B cell (primary cell): Measurements from ENCODE around the gene CNOT4. TPM values are rescaled to one million over a fixed set of nuclear protein-coding genes. Genes with fewer than 3 reads are reported as not detected.
"Not testable (repeated sequence)": the region's sequence is repeated elsewhere in the genome, so short reads cannot be mapped to it uniquely, and the experiment has no call there.

Source experiments
- ATAC-seq: fragments of 200-7000 bp; cut with Tn5 transposase; one replicate; pipeline ENCODE4 v1.10.0; 2021; ENCODE audit warnings: low read depth, mild to moderate bottlenecking, moderate number of reproducible peaks, moderate library complexity
- CTCF ChIA-PET: fragments of 350-600 bp; sonication (Branson Sonifier 250); formaldehyde crosslinking; loops from one replicate; lab custom pipeline; 2021; ENCODE audit warnings: antibody characterized with exemption, inconsistent platforms; lab: Charles Lee
- POLR2A ChIA-PET: fragments of 350-600 bp; sonication (Branson Sonifier 250); formaldehyde crosslinking; loops from one replicate; lab custom pipeline; 2021; ENCODE audit warnings: antibody characterized with exemption; lab: Charles Lee
- DNase-seq: peaks from one replicate; pipeline ENCODE4 v3.0.0; 2013
- H2AFZ ChIP-seq: 2 replicates; pipeline ENCODE4 v1.6.1; 2012; ENCODE audit warnings: mild to moderate bottlenecking, low read depth, low read length; ENCODE audit not compliant: insufficient read depth, poor library complexity, severe bottlenecking
- H3K27ac ChIP-seq, 2 donors: 1 replicate in 1 of 2; 2 replicates in 1 of 2; pipeline ENCODE4 v1.5.1; 2012 to 2013; ENCODE audit warnings: low read length in 2 of 2, mild to moderate bottlenecking in 2 of 2, moderate library complexity in 1 of 2
- H3K27me3 ChIP-seq, 4 experiments: fragments of 200-600 bp in 1 of 4; sonication (generic) in 1 of 4; replicated peaks in 1 of 4; 1 replicate in 2 of 4; 2 replicates in 2 of 4; pipeline versions ENCODE4 v1.6.1 to v1.7.0; 2013 to 2016; ENCODE audit warnings: low read length in 3 of 4, mild to moderate bottlenecking in 2 of 4, mixed read lengths in 1 of 4, moderate library complexity in 1 of 4; ENCODE audit not compliant: insufficient read depth in 4 of 4, control insufficient read depth in 3 of 4; ENCODE audit errors: control extremely low read depth in 1 of 4
- H3K36me3 ChIP-seq, 2 experiments: replicated peaks in 1 of 2; 1 replicate in 1 of 2; 2 replicates in 1 of 2; pipeline versions ENCODE4 v1.6.1 to v1.7.1; 2013; ENCODE audit warnings: low read length in 1 of 2; ENCODE audit not compliant: insufficient read depth in 2 of 2, control insufficient read depth in 1 of 2; ENCODE audit errors: control extremely low read depth in 1 of 2, extremely low read depth in 1 of 2
- H3K4me1 ChIP-seq, 2 donors: fragments of 200-600 bp in 1 of 2; sonication (generic) in 1 of 2; 1 replicate in 1 of 2; 2 replicates in 1 of 2; pipeline versions ENCODE4 v1.5.1 to v1.6.1; 2013 to 2017; ENCODE audit warnings: low read length in 2 of 2; ENCODE audit not compliant: control insufficient read depth in 2 of 2, insufficient read depth in 2 of 2
- H3K4me2 ChIP-seq: replicated peaks from 2 replicates; pipeline ENCODE3; 2012; ENCODE audit warnings: mild to moderate bottlenecking, low read depth, low read length; ENCODE audit not compliant: poor library complexity, severe bottlenecking
- H3K4me3 ChIP-seq, 5 experiments: fragments of 200-600 bp in 1 of 5; sonication (generic) in 1 of 5; 1 replicate in 3 of 5; 2 replicates in 2 of 5; pipeline versions ENCODE4 v1.5.1 to v1.7.0; 2011 to 2016; ENCODE audit warnings: low read length in 4 of 5, mild to moderate bottlenecking in 4 of 5, low read depth in 2 of 5, control low read depth in 1 of 5, moderate library complexity in 1 of 5; ENCODE audit not compliant: insufficient read depth in 1 of 5; ENCODE audit errors: control extremely low read depth in 1 of 5, extremely low read depth in 1 of 5
- H3K79me2 ChIP-seq: fragments of 200-600 bp; sonication (generic); one replicate; pipeline ENCODE4 v1.6.0; 2016; ENCODE audit warnings: low read length; ENCODE audit not compliant: control insufficient read depth, insufficient read depth
- H3K9ac ChIP-seq: fragments of 200-600 bp; sonication (generic); 2 replicates; pipeline ENCODE4 v1.6.1; 2017; ENCODE audit warnings: mild to moderate bottlenecking, low read length, moderate library complexity
- H3K9me3 ChIP-seq, 3 donors: one replicate each; pipeline versions ENCODE4 v1.6.1 to v1.7.1; 2013; ENCODE audit warnings: low read length in 2 of 3; ENCODE audit not compliant: control insufficient read depth in 2 of 3, insufficient read depth in 1 of 3; ENCODE audit errors: control extremely low read depth in 1 of 3
- H4K20me1 ChIP-seq: 2 replicates; pipeline ENCODE4 v1.6.0; 2012; ENCODE audit warnings: mild to moderate bottlenecking, low read length; ENCODE audit not compliant: insufficient read depth, control insufficient read depth, poor library complexity, severe bottlenecking
- H3K27ac Mint-ChIP-seq: one replicate; pipeline ENCODE4 v1.8.0; 2021; ENCODE audit warnings: mixed read lengths
- H3K27me3 Mint-ChIP-seq: one replicate; pipeline ENCODE4 v1.8.0; 2021; ENCODE audit warnings: mixed read lengths
- H3K4me1 Mint-ChIP-seq: one replicate; pipeline ENCODE4 v1.8.0; 2021; ENCODE audit warnings: mixed read lengths
- H3K4me3 Mint-ChIP-seq: one replicate; pipeline ENCODE4 v1.8.0; 2021; ENCODE audit warnings: mixed read lengths
- H3K9me3 Mint-ChIP-seq: one replicate; pipeline ENCODE4 v1.8.0; 2022; ENCODE audit warnings: mixed read lengths; ENCODE audit not compliant: insufficient read depth
- EZH2 ChIP-seq: IDR thresholded peaks from 2 replicates; pipeline ENCODE4 v1.6.1; 2012; ENCODE audit warnings: borderline replicate concordance, low read depth, mild to moderate bottlenecking, moderate library complexity, low read length; ENCODE audit not compliant: insufficient read depth, poor library complexity, severe bottlenecking
- WGBS: methylation state at CpG from one replicate; pipeline ENCODE4 v1.1.5; 2013; ENCODE audit warnings: missing lambda C conversion rate; ENCODE audit not compliant: insufficient coverage; 5-methylcytosine and 5-hydroxymethylcytosine counted together
- intact Hi-C: fragments of 100-400 bp; cut with micrococcal nuclease; formaldehyde crosslinking; loops from one replicate; pipeline ENCODE4 v1.10.0; 2022
- polyA plus RNA-seq: library from polyadenylated mRNA; depleted of rRNA; stranded (reverse); fragments of >200 nt; gene quantifications from 2 replicates; pipeline ENCODE4 v1.2.3, GENCODE V29; 2012
- total RNA-seq, 2 donors: library from RNA; stranded (reverse); fragments of 120-200 nt in 1 of 2; gene quantifications; 1 replicate in 1 of 2; 2 replicates in 1 of 2; pipeline versions ENCODE4 v1.2.3 to v1.2.4, GENCODE V29; 2013 to 2022
- TF ChIP-seq, protein P1 (sequence below): fragments of 200-600 bp; IDR thresholded peaks from one replicate; pipeline ENCODE4 v1.8.0; 2022; ENCODE audit warnings: antibody characterized with exemption, mild to moderate bottlenecking

CNOT4 gene
- total and polyA plus RNA-seq, 2 donors (not counting 1 experiment from before 2014, with no cell fraction given), result 9.8 to 52.1 TPM

DNA sequence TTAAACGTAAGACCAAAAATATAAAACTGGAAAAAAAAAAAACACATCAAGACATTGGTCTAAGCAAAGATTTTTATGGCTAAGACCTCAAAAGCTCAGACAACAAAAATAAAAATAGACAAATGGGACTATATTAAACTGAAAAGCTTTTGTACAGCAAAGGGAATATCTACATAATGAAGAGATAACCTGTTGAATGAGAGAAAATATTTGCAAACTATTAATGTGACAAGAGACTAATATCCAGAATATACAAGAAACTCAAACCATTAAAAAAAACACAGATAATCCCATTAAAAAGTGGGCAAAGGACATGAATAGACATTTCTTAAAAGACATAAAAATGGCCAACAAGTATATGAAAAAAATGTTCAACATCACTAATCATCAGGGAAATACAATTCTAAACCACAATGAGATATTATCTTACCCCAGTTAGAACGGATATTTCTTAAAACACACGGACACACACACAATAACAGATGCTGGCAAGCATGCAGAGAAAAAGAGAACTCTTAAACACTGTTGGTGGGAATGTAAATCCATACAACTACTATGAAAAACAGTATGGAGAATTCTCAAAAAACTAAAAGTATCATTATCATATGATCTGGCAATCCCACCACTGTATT is 28.8 kb downstream of the CNOT4 start:
- ATAC-seq (no peak), DNase-seq (no peak)
- Histone ChIP-seq H3K4me1 (no peaks in the 10 kb centered on the region), H3K9me3 (no peaks in the 10 kb centered on the region), H3K27me3 (no peaks in the 10 kb centered on the region), H3K4me2 (no peak overlapping the region), H3K79me2 (peaks cover 90% of the 10 kb centered on the region), H3K9ac (no peak overlapping the region), H4K20me1 (peaks cover 50% of the 10 kb centered on the region), H3K4me3 (no peak overlapping the region), H3K27ac (no peak overlapping the region), H3K36me3 (peaks cover 0 to 13% of the 10 kb centered on the region in 2 experiments), H2AFZ (no peak overlapping the region)
- no peaks in the 10 kb centered on the region for H3K27me3 Mint-ChIP-seq
- POLR2A ChIA-PET, result no interaction called here
- H3K27ac Mint-ChIP-seq, result no peak overlapping the region
- H3K4me3 Mint-ChIP-seq, result no peak overlapping the region
- intact Hi-C loops, result no loop called here
- no CpG with 5 or more reads among the region's 3 CpGs for WGBS
- TF ChIP-seq EZH2, result no peak
- TF ChIP-seq, protein P1, sequence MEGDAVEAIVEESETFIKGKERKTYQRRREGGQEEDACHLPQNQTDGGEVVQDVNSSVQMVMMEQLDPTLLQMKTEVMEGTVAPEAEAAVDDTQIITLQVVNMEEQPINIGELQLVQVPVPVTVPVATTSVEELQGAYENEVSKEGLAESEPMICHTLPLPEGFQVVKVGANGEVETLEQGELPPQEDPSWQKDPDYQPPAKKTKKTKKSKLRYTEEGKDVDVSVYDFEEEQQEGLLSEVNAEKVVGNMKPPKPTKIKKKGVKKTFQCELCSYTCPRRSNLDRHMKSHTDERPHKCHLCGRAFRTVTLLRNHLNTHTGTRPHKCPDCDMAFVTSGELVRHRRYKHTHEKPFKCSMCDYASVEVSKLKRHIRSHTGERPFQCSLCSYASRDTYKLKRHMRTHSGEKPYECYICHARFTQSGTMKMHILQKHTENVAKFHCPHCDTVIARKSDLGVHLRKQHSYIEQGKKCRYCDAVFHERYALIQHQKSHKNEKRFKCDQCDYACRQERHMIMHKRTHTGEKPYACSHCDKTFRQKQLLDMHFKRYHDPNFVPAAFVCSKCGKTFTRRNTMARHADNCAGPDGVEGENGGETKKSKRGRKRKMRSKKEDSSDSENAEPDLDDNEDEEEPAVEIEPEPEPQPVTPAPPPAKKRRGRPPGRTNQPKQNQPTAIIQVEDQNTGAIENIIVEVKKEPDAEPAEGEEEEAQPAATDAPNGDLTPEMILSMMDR, result no peak
- peaks cover 25% of the 10 kb centered on the region for H3K4me1 Mint-ChIP-seq
- no peaks in the 10 kb centered on the region for H3K9me3 Mint-ChIP-seq
- CTCF ChIA-PET, result no interaction called here

DNA sequence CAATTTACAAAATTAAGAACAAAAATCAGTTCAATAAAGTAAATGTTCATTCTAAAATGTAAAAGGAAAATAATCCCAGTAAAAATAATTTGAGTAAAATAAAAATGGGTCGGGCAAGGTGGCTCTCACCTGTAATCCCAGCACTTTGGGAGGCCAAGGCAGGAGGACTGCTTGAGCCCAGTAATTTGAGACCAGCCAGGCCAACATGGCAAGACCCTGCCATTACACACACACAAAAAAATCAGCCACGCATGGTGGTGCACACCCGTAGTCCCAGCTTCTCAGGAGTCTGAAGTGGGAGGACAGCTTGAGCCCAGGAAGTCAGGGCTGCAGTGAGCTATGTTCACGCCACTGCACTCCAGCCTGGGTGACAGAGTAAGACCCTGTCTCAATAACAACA is 34.4 kb downstream of the CNOT4 start:
- no peak overlapping the region for H3K27ac Mint-ChIP-seq
- ChIA-PET CTCF (no interaction called here), POLR2A (no interaction called here)
- intact Hi-C loops, result no loop called here
- Histone ChIP-seq H3K27me3 (no peaks in the 10 kb centered on the region), H2AFZ (no peak overlapping the region), H3K36me3 (peaks cover 0 to 5% of the 10 kb centered on the region in 2 experiments), H3K4me2 (no peak overlapping the region), H3K4me3 (no peak overlapping the region), H4K20me1 (peaks cover 62% of the 10 kb centered on the region), H3K79me2 (peaks cover 84% of the 10 kb centered on the region), H3K9ac (no peak overlapping the region), H3K4me1 (no peaks in the 10 kb centered on the region), H3K27ac (no peak overlapping the region), H3K9me3 (peaks cover 0 to 4% (median 0%) of the 10 kb centered on the region in 3 donors)
- peaks cover 11% of the 10 kb centered on the region for H3K4me1 Mint-ChIP-seq
- 100% methylated on average over 2 of the region's 4 CpGs for WGBS
- no peak for ATAC-seq
- no peaks in the 10 kb centered on the region for H3K9me3 Mint-ChIP-seq
- H3K4me3 Mint-ChIP-seq, result no peak overlapping the region
- no peaks in the 10 kb centered on the region for H3K27me3 Mint-ChIP-seq
- no peak for DNase-seq
- no peak for TF ChIP-seq EZH2
- TF ChIP-seq, protein P1, result no peak

DNA sequence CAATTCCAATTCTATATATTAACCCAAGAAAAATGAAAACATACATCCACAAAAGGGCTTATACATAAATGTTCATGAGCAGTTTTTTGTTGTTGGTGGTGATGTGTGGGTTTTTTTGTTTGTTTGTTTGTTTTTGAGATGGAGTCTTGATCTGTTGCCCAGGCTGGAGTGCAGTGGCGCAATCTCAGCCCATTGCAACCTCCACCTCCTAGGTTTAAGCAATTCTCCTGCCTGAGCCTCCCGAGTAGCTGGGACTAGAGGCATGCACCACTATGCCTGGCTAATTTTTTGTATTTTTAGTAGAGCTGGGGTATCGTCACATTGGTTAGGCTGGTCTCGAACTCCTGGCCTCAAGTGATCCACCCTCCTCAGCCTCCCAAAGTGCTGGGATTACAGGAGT is 40.2 kb downstream of the CNOT4 start:
- H3K36me3 ChIP-seq, H3K27me3 ChIP-seq, DNase-seq, H3K9ac ChIP-seq, intact Hi-C loops, H3K9me3 ChIP-seq, H3K4me3 Mint-ChIP-seq, H3K4me1 ChIP-seq, H3K4me3 ChIP-seq, ATAC-seq, CTCF ChIA-PET, H3K27me3 Mint-ChIP-seq, H3K27ac ChIP-seq, H3K9me3 Mint-ChIP-seq, H3K4me2 ChIP-seq, H3K27ac Mint-ChIP-seq, POLR2A ChIA-PET, H2AFZ ChIP-seq: not testable (repeated sequence)
- Histone ChIP-seq H4K20me1 (peaks cover 57% of the 10 kb centered on the region), H3K79me2 (peaks cover 73% of the 10 kb centered on the region)
- WGBS, result no CpG with 5 or more reads among the region's 4 CpGs
- peaks cover 25% of the 10 kb centered on the region for H3K4me1 Mint-ChIP-seq
